HG02678 (cell line): Measurements from ENCODE around the gene FXYD7.

Experiments
- ATAC-seq: cut with Tn5 transposase; IDR thresholded peaks from one replicate; pipeline ENCODE4 v1.9.1; 2021; ENCODE audit warnings: mild to moderate bottlenecking, moderate library complexity; ENCODE audit not compliant: unreplicated experiment

Gene FXYD7

DNA sequence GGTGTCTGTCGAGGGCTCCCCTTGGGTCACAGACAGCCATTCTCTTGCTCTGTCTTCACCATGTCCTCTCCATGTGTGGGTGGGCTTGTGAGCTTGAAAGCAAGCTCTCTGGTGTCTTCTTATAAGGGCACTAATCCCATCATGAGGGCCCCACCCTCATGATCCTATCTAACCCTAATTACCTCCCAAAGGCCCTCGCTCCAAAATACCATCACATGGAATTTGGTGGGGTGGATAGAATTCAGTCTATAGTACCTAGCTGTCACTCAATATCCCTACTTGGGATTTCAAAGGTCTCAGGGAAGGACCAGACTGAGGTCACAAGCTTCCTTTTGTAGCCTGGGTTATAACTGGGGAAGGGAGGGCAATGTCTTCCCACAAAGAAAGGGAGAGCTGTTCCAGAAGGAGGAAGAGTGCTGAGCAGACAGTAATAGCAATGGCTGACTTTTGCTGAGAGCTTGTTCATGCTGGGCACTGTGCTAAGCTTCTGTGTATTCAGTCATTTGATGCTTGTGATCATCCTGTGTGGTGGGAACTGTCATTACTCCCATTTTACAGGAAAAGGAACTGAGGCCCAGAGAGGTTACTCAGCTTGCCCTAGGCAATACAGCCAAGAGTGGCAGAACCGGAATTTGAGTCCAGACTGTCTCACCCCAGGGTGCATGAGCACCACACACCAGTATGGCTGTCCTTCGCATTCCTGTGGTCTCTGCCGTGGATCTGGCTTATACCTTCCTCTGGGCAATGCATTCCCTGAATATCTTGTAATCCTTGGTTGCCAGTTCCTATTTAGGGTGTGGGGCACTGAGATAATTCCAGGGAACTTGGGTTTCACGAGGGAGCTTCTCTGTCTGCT, 19.6 kb downstream of the FXYD7 start:
- no peak for ATAC-seq

DNA sequence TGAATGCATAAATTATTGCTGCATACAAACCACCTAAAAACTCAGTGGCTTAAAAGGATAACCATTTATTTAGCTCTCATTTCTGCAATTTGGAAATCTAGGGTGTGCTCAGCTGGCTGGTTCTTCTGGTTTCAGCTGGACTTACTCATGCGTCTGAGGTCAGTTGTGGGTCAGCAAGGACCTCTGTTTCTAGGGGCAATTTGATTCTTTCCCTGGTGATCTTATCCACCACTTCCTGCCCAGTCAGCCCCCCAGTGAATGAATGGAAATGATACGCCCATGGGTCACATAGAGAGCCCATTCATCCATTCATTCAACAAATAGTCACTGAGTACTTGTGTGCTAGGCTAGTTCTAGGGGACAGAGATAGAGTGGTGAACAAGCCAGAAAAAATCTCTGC, 21.4 kb downstream of the FXYD7 start:
- no peak for ATAC-seq

DNA sequence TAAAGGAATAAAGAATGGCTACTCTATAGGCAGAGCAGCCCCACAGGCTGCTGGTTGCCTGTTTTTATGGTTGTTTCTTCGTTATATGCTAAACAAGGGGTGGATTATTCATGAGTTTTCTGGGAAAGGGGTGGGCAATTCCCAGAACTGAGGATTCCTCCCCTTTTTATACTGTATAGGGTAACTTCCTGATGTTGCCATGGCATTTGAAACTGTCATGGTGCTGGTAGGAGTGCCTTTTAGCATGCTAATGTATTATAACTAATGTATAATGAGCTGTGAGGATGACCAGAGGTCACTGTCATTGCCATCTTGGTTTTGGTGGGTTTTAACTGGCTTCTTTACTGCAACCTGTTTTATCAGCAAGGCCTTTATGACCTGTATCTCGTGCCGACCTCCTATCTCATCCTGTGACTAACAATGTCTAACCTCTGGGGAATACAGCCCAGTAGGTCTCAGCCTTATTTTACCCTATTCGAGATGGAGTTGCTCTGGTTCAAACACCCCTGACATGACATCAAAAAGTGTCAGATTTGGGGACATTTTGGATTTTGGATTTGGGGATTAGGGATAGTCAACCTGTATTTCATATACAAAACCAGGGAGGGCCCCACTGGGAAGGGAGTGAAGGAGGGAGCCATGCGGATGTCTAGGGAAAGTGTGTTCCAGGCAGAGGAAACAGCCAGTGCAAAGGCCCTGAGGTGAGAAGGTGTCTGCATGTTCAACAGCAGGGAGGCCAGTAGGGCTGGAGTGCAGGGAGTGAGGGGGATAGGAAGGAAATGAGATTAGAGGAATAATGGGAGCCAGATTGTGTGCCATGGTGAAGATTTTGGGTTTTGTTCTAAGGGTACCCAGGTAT, 22.4 kb downstream of the FXYD7 start:
- ATAC-seq = no peak

DNA sequence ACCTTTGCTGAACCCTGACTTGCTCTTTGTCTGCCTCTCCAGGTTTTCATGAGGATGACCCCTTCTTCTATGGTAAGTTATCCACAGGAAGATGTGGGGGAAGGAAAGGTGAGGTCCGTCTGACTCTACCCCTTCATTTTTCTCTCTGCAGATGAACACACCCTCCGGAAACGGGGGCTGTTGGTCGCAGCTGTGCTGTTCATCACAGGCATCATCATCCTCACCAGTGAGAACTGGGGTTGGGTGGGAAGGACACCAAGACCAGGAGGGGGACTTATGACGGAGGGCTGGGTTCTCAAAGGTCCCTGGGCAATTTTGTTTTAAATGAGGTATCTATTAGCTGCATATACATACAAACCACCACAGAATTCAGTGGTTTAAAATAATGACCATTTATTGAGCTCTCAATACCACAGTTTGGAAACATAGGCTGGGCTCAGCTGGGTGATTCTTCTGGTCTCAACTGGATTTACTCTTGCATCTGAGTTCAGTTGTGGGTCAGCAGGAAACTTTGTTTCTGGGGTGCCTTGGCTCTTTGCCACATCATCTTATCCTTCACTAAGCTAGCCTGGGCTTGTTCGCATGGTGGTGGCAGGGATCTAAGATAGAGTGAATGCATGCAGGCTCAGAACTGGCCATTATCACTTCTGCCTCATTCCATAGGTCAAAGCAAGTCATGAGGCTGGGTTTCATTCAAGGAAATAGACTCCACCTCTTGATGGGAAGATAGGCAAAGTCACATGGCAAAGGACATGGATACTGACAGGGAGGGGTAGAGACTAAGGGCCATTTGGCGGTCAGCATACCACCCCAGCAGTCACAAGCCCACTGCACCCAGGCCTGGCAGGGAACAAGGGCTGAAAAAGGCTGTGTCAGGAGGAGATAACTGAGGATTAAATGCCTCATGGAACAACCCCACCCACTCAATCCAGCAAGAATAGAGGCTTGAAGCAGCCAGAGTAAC, 23.3 kb downstream of the FXYD7 start:
- no peak for ATAC-seq

DNA sequence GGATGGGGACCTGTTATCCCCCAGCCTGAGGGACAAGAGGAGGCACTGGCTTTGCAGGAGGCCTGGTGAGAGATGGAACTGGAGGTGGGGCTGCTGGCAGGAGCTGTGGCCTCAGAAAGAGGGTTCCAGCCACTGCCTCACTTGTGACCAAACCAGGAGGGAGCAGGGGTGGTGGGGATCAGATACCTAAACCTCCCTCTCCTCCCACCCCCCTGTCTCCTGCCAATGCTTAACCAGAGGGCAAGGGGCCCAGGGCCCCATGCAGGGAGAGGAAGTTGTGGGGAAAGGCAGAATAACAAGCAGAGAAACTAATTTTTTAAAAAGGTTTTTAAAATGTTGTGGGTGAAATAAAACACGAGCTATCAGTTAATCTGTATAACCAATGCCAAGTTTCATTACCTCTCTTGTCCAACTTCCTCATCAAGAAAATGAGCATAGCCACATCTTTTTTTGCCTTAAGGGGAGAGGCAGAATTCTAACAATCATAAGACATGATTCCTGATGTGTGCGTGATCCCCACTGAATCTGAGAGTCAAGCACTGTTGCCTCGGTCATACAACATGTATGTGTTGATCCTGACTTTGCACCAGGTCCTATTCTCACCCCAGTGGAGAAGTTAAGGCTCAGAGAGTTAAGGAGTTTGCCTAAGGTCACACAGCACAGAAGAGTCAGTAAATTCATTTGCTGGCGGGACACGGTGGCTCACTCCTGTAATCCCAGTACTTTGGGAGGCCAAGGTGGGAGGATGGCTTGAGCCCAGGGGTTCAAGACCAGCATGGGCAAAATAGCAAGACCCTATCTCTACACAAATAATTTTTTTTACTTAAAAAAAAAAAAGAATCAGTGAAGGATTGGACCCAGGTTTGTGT, 24.4 kb downstream of the FXYD7 start:
- ATAC-seq = no peak

DNA sequence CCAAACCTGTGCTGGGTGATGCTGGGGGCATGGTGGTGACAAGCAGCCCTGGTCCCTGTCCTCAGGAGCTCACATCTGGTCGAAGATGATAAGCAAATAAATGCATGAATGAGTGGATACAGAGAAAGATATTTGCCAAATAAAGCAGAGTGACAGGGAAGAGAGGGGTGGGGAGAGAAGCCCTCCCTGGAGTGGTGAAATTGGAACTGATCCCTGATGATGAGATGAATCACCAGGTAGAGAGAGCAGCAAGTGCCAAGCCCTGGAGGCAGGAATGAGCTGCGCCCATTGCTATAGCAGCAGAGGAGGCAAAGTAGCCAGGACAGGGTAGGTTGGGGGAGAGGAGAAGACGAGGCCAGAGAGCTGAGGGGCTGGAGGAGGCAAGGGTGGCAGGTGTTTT, 25.1 kb downstream of the FXYD7 start:
- no peak for ATAC-seq

DNA sequence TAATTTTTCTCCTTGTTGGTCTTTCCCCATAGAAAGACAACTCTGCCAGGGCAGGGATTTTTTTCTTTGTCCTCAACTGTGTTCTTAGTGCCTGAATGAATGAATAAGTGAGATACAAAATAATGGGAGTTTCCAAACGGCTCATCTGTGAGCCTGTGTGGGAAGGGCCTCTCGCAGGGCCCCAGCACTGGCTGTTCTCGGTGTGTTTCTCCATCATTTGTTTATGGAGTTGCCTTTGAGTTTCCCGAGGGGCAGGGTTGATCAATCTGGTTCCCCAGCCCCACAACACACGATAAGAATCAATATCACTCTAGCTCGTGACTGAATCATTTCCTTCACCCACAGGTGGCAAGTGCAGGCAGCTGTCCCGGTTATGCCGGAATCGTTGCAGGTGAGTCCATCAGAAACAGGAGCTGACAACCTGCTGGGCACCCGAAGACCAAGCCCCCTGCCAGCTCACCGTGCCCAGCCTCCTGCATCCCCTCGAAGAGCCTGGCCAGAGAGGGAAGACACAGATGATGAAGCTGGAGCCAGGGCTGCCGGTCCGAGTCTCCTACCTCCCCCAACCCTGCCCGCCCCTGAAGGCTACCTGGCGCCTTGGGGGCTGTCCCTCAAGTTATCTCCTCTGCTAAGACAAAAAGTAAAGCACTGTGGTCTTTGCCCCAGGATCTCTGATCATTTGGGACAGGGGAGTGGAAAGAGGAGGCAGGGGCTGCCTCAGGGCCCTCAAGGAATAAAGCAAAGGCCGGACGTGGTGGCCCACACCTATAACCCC, 26.4 kb downstream of the FXYD7 start:
- no peak for ATAC-seq

DNA sequence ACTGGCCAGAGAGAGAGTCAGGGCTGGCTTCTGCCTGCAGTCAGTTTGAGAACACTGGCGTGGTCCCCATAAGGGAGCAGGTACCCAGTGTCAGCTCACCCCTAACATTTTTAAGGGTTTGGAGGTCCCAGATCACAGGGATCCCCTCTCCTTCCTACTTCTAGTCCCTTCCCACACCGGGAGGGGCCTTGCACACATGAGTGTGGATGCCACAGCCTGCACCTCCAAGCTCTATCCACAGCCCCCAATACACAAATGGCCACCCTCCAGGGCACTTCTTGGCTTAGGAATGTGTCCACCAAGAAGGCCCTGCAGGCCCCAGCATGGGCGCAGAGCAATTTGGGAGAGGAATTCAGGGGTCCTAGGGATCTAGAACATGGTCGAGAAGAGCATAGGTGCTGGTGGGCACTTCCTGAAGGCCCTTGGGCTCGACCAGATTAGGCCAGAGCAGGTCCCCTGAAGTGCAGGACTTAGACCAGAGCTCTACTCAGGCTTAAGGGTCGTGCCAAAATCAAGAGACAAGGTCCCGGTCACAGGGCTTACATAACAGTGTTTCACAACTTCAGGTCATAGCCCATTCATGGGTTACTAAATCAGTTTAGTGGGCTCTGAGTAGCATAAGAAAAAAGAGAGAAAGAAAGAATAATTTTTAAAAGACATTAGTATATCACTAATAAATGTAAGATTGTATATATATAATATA, 27.5 kb downstream of the FXYD7 start:
- ATAC-seq = no peak

DNA sequence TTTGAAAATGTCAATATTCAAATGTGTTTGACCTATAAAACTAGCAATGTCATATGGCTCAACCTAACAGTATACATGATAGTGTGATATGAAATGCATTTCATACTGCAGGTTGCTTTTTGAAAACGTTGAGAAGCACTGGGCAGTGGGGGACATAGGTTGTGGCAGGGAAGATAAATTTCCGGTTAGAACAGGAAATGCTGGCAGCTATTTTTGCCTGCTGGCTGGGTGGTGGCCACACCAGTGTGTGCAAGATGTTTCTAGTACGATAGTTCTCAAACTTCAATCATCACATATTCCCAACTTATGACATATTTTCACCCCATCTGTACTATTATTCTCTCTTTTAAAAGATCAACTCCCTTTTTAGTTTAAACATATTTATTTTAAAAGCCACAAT, 28.7 kb downstream of the FXYD7 start:
- ATAC-seq = no peak

DNA sequence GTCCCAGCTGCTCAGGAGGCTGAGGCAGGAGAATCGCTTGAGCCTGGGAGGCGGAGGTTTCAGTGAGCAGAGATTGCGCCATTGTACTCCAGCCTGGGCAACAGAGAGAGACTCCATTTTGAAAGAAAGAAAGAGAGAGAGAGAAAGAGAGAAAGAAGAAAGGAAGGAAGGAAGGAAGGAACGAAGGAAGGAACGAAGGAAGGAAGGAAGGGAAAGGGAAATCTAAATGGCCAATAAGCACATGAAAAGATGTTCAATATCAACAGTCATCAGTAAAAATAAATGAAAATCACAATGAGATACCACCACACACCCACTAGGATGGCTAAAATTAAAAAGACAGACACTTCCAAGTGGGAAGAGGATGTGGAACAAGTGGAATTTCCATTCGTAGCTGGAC, 31.2 kb downstream of the FXYD7 start:
- no peak for ATAC-seq

DNA sequence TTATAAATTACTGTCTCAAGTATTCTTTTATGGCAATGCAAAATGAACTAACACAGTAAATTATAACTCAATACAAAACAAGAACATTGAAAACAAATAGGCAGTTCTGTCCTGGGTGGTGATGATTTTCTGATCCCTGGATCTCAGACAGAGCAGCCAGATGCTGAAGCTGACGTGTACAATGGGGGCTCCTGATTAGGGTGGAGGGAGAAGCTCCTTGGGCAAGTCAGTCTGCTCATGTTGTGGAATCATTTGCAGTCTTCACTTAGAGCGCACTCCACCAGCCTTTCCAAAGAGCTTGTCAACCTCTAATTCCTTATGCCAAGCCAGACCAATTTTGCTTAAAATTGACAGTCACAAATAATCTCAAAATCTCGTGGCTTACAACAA, 33.1 kb downstream of the FXYD7 start:
- no peak for ATAC-seq

DNA sequence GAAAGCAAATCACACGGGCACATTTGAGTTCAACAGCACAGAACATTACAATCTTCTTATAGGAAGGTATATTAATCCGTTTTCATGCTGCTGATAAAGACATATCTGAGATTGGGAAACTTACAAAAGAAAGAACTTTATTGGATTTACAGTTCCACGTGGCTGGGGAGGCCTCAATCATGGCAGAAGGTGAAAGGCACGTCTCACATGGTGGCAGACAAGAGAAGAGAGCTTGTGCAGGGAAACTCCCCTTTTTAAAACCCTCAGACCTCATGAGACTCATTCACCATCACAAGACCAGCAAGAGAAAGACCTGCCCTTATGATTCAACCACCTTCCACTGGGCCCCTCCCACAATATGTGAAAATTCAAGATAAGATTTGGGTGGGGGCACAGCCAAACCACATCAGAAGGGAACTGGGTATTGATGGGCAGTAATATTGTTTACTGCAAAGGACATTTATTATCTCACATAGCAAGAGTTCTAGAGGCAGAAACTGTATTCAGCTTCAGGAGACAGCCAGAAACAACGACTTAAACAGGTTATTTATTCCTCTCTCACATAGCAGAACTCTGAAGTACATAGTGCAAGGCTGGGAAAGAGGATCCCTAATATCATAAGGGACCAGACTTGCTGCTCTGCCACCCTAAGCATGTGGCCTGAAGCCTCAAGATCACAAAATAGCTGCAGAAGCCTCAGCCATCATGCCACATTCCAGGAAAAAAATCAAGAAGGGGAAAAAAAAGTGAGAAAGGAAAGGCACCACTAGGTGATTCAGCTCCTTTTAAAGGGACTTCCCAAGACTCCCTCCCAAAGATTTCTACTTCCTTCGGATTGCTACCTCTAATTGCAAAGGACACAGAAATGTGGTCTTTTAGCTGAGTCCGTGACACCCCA, 34.6 kb downstream of the FXYD7 start:
- no peak for ATAC-seq

DNA sequence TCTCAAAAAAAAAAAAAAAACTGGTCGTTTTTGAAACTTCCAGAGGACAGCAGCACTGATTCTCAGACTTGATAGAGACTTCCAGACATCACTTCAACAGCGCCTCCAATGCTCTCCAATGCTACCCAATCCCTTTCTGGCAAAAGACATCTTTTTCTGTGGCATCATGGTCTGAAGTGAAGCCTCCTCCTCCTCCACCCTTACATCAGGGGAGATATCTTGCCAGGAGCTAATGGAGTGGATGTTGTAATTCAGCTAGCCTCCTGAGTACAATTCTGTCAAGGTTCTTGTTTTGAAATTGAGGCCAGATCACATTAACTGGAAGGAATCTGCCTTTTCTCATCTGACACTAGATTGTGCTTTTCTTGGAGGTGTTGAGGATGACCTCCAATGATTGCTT, 35.6 kb downstream of the FXYD7 start:
- no peak for ATAC-seq

DNA sequence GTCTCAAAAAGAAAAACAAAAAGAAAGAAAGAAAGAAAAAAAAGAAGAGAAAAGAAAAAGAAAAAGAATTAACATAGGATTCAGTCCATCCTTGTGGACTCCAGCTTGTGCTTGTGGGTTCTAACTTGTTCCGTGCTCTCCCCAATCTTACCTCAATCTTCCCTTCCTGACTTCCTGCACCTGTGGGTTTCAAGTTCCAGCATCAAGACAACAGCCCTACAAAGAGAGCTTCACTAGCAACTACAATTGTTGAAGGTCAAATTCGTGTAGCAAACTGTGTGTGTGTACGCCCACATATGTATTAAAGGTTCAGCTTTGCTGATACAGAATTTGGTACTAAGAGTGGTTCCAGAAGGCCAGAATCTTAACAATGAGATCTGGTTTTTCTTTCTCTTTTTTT, 36.8 kb downstream of the FXYD7 start:
- no peak for ATAC-seq

DNA sequence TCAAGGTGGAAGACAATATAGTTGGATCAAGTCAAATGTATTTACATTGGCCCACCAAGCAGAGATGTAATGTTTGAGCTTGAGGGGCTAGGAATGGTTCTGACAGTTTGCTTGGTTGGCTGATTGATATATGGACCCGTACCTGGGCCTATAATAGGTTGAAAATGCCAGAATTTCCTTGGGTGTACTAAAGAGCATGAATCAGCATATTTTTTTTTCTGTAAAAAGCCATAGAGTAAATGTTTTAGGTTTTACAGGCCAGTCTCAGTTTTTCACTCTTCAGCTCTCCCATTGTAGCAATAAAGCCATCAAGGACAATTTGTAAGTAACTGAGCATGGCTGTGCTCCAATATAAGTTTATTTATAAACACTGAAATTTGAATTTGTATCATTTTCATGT, 38.3 kb downstream of the FXYD7 start:
- no peak for ATAC-seq

DNA sequence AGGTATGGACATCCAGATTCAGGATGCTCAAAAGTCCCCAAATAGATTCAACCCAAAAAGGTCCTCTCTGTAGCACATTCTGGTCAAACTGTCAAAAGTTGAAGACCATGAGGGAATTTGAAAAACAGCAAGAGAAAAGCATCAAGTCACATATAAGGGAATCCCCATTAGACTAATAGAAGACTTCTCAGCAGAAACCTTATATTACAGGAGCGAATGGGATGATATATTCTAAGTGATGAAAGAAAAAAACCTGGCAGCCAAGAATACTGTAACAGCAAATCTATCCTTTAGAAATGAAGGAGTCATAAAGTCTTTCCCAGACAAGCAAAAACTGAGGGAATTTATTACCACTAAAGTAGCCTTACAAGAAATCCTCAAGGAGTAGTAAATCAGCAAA, 41.2 kb downstream of the FXYD7 start:
- no peak for ATAC-seq

DNA sequence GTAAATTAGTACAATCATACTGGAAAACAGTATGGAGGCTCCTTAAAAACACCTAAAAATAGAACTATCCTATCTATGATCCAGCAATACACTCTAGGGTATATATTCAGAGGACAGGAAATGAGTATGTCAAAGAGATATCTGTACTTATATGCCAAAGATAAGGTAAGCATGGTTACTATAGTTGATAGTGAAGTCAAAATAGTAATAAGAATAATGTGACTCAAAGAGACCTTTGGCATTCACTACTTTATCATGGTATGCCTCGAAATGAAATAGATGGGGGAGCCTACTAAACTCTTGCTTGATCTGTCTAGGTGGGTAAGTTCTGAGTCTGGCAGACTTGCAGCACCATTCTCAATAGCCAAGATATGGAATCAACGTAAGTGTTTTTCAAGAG, 41.8 kb downstream of the FXYD7 start:
- no peak for ATAC-seq
